Measurements from ENCODE around the gene PELI3. TPM values are rescaled to one million over a fixed set of nuclear protein-coding genes. Genes with fewer than 3 reads are reported as not detected.

Gene PELI3
- total and polyA plus RNA-seq, 10 of the 15 experiments (the other 5 are each of a cell fraction or from before 2014, with no cell fraction given): 0.14 to 1.5 (median 0.66) TPM

DNA sequence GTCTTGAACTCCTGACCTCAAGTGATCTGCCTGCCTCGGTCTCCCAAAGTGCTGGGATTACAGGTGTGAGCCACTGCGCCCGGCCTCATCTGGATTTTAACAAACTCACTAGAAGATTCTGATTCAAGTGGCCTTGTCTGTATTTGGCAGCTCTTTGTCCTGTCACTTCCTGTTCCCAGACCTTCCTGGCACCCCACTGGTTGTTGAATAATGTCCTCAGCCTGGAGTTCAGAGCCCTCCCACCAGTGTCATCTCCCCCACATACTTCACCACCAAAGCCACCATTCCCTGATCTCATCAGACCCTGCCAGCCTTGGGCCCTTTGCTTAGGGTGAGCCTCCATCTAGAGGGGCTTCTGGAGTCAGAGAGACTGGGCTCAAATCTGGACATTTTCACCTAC lies 3.3 kb downstream of the PELI3 start:
- WGBS (ENCODE audit: insufficient coverage, insufficient replicate concordance, low lambda C conversion rate, missing lambda C conversion rate): 75% methylated on average over 3 of the region's 3 CpGs
- no peaks in the 10 kb centered on the region for H3K9me3 ChIP-seq (replicated peaks; ENCODE audit: control insufficient read depth, insufficient read depth, low read length)
- intact Hi-C loops (cut with micrococcal nuclease; ENCODE audit: unreplicated experiment): no loop called here
- H3K9ac ChIP-seq (ENCODE audit: control insufficient read depth, insufficient read depth, low read length): no peak overlapping the region
- no peak for FAIRE-seq
- peaks cover 11% of the 10 kb centered on the region for H3K4me1 ChIP-seq (ENCODE audit: control insufficient read depth, insufficient read depth, low read length)
- POLR2A ChIA-PET: no interaction called here
- H3K4me2 ChIP-seq (ENCODE audit: control insufficient read depth, insufficient read depth): no peak overlapping the region
- H4K20me1 ChIP-seq (ENCODE audit: control insufficient read depth, insufficient read depth): no peaks in the 10 kb centered on the region
- no peak for ATAC-seq
- no peak for DNase-seq (ENCODE audit: low read depth, low spot score)
- no peaks in the 10 kb centered on the region for H3K27me3 ChIP-seq (replicated peaks in 1 of 2; ENCODE audit: control insufficient read depth in 2 of 2, insufficient read depth in 2 of 2, low read length in 1 of 2)
- no peak overlapping the region for H3K4me3 ChIP-seq
- RAD21 ChIA-PET (ENCODE audit: unreplicated experiment): interaction anchor here (1.6 kb wide), 1 partner anchor 31 kb away, joined by 4 read pairs; the partner anchor contains the start of gene MRPL11
- in situ Hi-C loops (cut with MboI): no loop called here
- CTCF ChIA-PET: interaction anchor here (1.1 to 1.2 kb wide), 2 partner anchors 9 to 31 kb away, joined by 3 read pairs; partner anchors contain the start of gene MRPL11
- no peak overlapping the region for H3K27ac ChIP-seq (ENCODE audit: control insufficient read depth, insufficient read depth)
- no peak for TF ChIP-seq HCFC1 (IDR thresholded peaks at IDR 0.05; ENCODE audit: low read length)
- TF ChIP-seq, protein P1, sequence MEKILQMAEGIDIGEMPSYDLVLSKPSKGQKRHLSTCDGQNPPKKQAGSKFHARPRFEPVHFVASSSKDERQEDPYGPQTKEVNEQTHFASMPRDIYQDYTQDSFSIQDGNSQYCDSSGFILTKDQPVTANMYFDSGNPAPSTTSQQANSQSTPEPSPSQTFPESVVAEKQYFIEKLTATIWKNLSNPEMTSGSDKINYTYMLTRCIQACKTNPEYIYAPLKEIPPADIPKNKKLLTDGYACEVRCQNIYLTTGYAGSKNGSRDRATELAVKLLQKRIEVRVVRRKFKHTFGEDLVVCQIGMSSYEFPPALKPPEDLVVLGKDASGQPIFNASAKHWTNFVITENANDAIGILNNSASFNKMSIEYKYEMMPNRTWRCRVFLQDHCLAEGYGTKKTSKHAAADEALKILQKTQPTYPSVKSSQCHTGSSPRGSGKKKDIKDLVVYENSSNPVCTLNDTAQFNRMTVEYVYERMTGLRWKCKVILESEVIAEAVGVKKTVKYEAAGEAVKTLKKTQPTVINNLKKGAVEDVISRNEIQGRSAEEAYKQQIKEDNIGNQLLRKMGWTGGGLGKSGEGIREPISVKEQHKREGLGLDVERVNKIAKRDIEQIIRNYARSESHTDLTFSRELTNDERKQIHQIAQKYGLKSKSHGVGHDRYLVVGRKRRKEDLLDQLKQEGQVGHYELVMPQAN (conservative IDR thresholded peaks at IDR 0.05): no peak
- TF ChIP-seq, protein P2, sequence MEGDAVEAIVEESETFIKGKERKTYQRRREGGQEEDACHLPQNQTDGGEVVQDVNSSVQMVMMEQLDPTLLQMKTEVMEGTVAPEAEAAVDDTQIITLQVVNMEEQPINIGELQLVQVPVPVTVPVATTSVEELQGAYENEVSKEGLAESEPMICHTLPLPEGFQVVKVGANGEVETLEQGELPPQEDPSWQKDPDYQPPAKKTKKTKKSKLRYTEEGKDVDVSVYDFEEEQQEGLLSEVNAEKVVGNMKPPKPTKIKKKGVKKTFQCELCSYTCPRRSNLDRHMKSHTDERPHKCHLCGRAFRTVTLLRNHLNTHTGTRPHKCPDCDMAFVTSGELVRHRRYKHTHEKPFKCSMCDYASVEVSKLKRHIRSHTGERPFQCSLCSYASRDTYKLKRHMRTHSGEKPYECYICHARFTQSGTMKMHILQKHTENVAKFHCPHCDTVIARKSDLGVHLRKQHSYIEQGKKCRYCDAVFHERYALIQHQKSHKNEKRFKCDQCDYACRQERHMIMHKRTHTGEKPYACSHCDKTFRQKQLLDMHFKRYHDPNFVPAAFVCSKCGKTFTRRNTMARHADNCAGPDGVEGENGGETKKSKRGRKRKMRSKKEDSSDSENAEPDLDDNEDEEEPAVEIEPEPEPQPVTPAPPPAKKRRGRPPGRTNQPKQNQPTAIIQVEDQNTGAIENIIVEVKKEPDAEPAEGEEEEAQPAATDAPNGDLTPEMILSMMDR (IDR thresholded peaks at IDR 0.05 in 2 of 3, conservative IDR thresholded peaks at IDR 0.05 in 1 of 3; ENCODE audit: control insufficient read depth in 2 of 3, extremely low read depth in 1 of 3, insufficient read depth in 1 of 3, low read depth in 3 of 3, low read length in 3 of 3): no peak
- TF ChIP-seq NFXL1 (IDR thresholded peaks at IDR 0.05; ENCODE audit: borderline replicate concordance): no peak
- TF ChIP-seq CREB1 (IDR thresholded peaks at IDR 0.05; ENCODE audit: low read depth): no peak
- no peak for TF ChIP-seq YY1 (IDR thresholded peaks at IDR 0.05; ENCODE audit: low read depth, low read length)
- no peak for TF ChIP-seq MTA2 (IDR thresholded peaks at IDR 0.05; ENCODE audit: low read depth)
- no peaks in the 10 kb centered on the region for H3K36me3 ChIP-seq (ENCODE audit: control insufficient read depth in 2 of 2, insufficient read depth in 2 of 2, low read length in 1 of 2)
- no peak overlapping the region for H2AFZ ChIP-seq (ENCODE audit: control insufficient read depth, low read depth, low read length)
- H3K79me2 ChIP-seq (ENCODE audit: control insufficient read depth, insufficient read depth, low read length): no peaks in the 10 kb centered on the region
- SMC1A ChIA-PET (ENCODE audit: uncharacterized antibody, unreplicated experiment): interaction anchor here (0.6 to 0.7 kb wide), 2 partner anchors 9 to 84 kb away, joined by 3 read pairs; no protein-coding TSS in a partner anchor
- no TSS peak for BruUV-seq (replicated peaks)

Data from GM12878 (cell line).